GM23248 (cell line): ENCODE measurements around the gene HBB. TPM values are rescaled to one million over a fixed set of nuclear protein-coding genes. Genes with fewer than 3 reads are reported as not detected.
A peak's percentile ranks its signal among the peaks of the same experiment; 100 is the strongest.

Experiments used
- DNase-seq: peaks from one replicate; pipeline ENCODE4 v3.0.0-alpha.2; 2015
- H2AFZ ChIP-seq: fragments of 200-600 bp; sonication (generic); 2 replicates; pipeline ENCODE4 v1.6.1; 2016; ENCODE audit warnings: antibody characterized with exemption
- H3F3A ChIP-seq: fragments of 200-600 bp; sonication (generic); 2 replicates; pipeline ENCODE4 v1.6.1; 2016; ENCODE audit warnings: mild to moderate bottlenecking, antibody characterized with exemption, mixed run types; ENCODE audit not compliant: insufficient read depth
- H3K27ac ChIP-seq: fragments of 200-600 bp; sonication (generic); 2 replicates; pipeline ENCODE4 v1.5.1; 2016; ENCODE audit warnings: mild to moderate bottlenecking
- H3K27me3 ChIP-seq: fragments of 200-600 bp; sonication (generic); replicated peaks from 2 replicates; pipeline ENCODE4 v1.6.1; 2016; ENCODE audit warnings: mild to moderate bottlenecking; ENCODE audit not compliant: insufficient read depth
- H3K36me3 ChIP-seq: fragments of 200-600 bp; sonication (generic); 2 replicates; pipeline ENCODE4 v1.6.1; 2016; ENCODE audit warnings: low read depth, mild to moderate bottlenecking
- H3K4me1 ChIP-seq: fragments of 200-600 bp; sonication (generic); 2 replicates; pipeline ENCODE4 v1.6.1; 2016; ENCODE audit warnings: mild to moderate bottlenecking; ENCODE audit not compliant: insufficient read depth
- H3K4me2 ChIP-seq: fragments of 200-600 bp; sonication (generic); one replicate; pipeline ENCODE4 v1.6.1; 2016; ENCODE audit warnings: mild to moderate bottlenecking; ENCODE audit not compliant: unreplicated experiment
- H3K4me3 ChIP-seq: fragments of 200-600 bp; sonication (generic); 2 replicates; pipeline ENCODE4 v1.5.1; 2016; ENCODE audit warnings: mild to moderate bottlenecking
- H3K79me2 ChIP-seq: fragments of 200-600 bp; sonication (generic); 2 replicates; pipeline ENCODE4 v1.6.1; 2016; ENCODE audit warnings: mild to moderate bottlenecking; ENCODE audit not compliant: insufficient read depth
- H3K9ac ChIP-seq: fragments of 200-600 bp; sonication (generic); 2 replicates; pipeline ENCODE4 v1.6.1; 2016; ENCODE audit warnings: mild to moderate bottlenecking
- H3K9me2 ChIP-seq: fragments of 200-600 bp; sonication (generic); 2 replicates; pipeline ENCODE4 v1.6.1; 2016; ENCODE audit warnings: mixed run types, mild to moderate bottlenecking, moderate library complexity; ENCODE audit not compliant: insufficient read depth
- H3K9me3 ChIP-seq: fragments of 200-600 bp; sonication (generic); one replicate; pipeline ENCODE4 v1.6.1; 2017; ENCODE audit warnings: low read depth
- H4K20me1 ChIP-seq: fragments of 200-600 bp; sonication (generic); 2 replicates; pipeline ENCODE4 v1.6.0; 2016; ENCODE audit not compliant: insufficient read depth
- EZH2 ChIP-seq: fragments of 200-600 bp; sonication (generic); IDR thresholded peaks from 2 replicates; pipeline ENCODE4 v1.6.1; 2018; ENCODE audit warnings: antibody characterized with exemption, mild to moderate bottlenecking; ENCODE audit not compliant: insufficient read depth, poor library complexity, severe bottlenecking
- EZH2phosphoT487 ChIP-seq: fragments of 200-600 bp; sonication (generic); IDR thresholded peaks from 2 replicates; pipeline ENCODE4 v1.6.1; 2018; ENCODE audit warnings: antibody characterized with exemption, moderate library complexity, mild to moderate bottlenecking, low read depth; ENCODE audit not compliant: insufficient read depth
- WGBS, 2 experiments: methylation state at CpG; one replicate each; pipeline ENCODE4 v1.1.6; 2015 to 2017; ENCODE audit warnings: low lambda C conversion rate in 2 of 2, low coverage in 1 of 2; ENCODE audit errors: missing lambda C conversion rate in 2 of 2; 5-methylcytosine and 5-hydroxymethylcytosine counted together
- in situ Hi-C: fragments of 300-500 bp; cut with MboI; formaldehyde crosslinking; loops from 2 replicates; pipeline ENCODE4 v1.15.0; 2020
- polyA plus RNA-seq: library from polyadenylated mRNA; unstranded; fragments of >200 nt; fragmentation: Nextera tagmentation; extraction: Ambion mirVana; gene quantifications from 2 replicates; pipeline ENCODE4 v1.2.1, GENCODE V29; 2016
- total RNA-seq: library from RNA; depleted of rRNA; stranded (reverse); fragments of >200 nt; shearing (Covaris generic); gene quantifications from 2 replicates; pipeline ENCODE4 v1.2.3, GENCODE V29; 2014

HBB gene
- total and polyA plus RNA-seq, 2 experiments from 2014 or later, result not detected

DNA sequence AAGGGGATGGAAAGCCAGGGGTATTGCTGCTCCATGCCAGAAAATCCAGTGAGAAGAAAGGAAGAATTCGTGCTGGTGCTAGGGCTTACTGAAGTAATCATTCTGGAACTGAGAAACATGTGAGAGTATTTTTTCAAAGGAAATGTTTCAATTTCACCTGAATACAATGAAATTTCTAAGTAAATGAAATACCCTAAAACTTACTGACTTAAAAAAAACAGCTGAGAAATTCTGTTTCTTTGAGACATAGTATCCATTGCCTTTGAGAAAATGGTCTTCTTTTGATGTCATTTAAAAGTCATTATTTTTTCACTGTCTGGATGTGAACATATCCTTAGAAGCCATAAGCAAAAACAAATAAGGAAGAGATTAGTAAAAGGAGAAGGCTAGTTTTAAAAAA, 26.3 kb downstream of the HBB start, which contains the start of gene OR51V1:
TSS of gene OR51V1 (minus strand) at position 101 of the 400 bp plus-strand sequence. CDS start at position 101, 0 bp downstream.
- peaks cover 23% of the 10 kb centered on the region for H3K4me1 ChIP-seq
- no peaks in the 10 kb centered on the region for H3K79me2 ChIP-seq
- 14 to 33% methylated on average over 1 of the region's 1 CpG for WGBS, 2 experiments
- TF ChIP-seq EZH2phosphoT487 (no peak), EZH2 (no peak)
- no peak within 1 kb of the TSS for H3K9ac ChIP-seq
- H3K4me2 ChIP-seq, result no peak within 1 kb of the TSS
- no peaks in the 10 kb centered on the region for H3K27me3 ChIP-seq
- no peaks in the 10 kb centered on the region for H3K9me2 ChIP-seq
- H3K27ac ChIP-seq, result no peak within 1 kb of the TSS
- peak within 1 kb of the TSS; percentile 70 for H2AFZ ChIP-seq
- H3F3A ChIP-seq, result peaks cover 7% of the 10 kb centered on the region
- no peak for DNase-seq
- no peak within 1 kb of the TSS for H3K4me3 ChIP-seq
- no peaks in the 10 kb centered on the region for H3K9me3 ChIP-seq
- H3K36me3 ChIP-seq, result no peaks in the 10 kb centered on the region
- H4K20me1 ChIP-seq, result no peaks in the 10 kb centered on the region
- in situ Hi-C loops, result no loop called here

DNA sequence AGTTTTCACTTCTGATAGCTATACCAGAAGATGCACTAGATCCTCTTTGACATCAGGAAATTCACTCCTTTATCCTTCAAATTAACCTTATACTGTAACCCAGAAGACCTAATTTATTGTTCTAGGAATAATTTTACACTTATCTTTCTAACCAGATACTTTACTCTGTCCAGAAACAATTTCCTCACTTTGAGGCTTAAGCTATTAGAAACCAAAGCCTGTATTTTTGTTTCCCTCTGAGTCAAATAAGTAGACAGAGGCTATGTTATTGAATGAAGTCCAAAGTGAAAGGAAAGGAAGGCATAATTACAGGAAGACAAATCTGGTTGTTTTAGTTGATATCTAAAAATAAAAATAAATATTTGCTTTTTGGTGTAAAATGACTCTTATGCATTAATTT, 28.6 kb downstream of the HBB start:
- H3K9ac ChIP-seq, result no peak overlapping the region
- TF ChIP-seq EZH2phosphoT487 (no peak), EZH2 (no peak)
- no peaks in the 10 kb centered on the region for H3K79me2 ChIP-seq
- no peaks in the 10 kb centered on the region for H3K9me3 ChIP-seq
- H3K27me3 ChIP-seq, result no peaks in the 10 kb centered on the region
- no peaks in the 10 kb centered on the region for H3K9me2 ChIP-seq
- in situ Hi-C loops, result no loop called here
- H3K4me1 ChIP-seq, result peaks cover 16% of the 10 kb centered on the region; the same call in 1 of the 2 replicates
- no peak overlapping the region for H3K4me3 ChIP-seq
- no peak for DNase-seq
- no peaks in the 10 kb centered on the region for H4K20me1 ChIP-seq
- no peak overlapping the region for H3K27ac ChIP-seq
- H3F3A ChIP-seq, result peaks cover 7% of the 10 kb centered on the region
- no peaks in the 10 kb centered on the region for H3K36me3 ChIP-seq
- H3K4me2 ChIP-seq, result no peak overlapping the region
- H2AFZ ChIP-seq, result no peak overlapping the region

DNA sequence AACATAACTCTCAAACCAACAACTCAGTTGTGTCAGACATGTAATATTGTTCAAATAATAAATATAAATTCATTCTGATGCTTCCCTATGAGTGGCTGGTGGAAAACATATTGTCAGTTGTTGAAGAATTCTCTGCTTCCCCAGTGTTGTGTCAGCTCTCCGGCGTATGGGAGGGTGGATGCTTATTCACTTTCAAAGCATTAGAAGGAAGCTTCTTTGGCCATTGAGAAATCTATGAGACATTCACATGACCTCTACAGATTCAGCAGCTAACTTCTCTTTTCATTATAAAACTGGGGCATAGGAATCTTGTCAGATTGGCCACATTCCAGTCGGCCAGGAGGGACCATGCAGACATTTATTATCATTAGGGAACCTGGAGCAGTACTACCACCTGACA, 29.3 kb downstream of the HBB start:
- Histone ChIP-seq H3K4me2 (peak overlapping the region; percentile 62), H3K79me2 (no peaks in the 10 kb centered on the region), H3K9ac (no peak overlapping the region), H3K27me3 (no peaks in the 10 kb centered on the region), H3K9me3 (no peaks in the 10 kb centered on the region), H3K9me2 (no peaks in the 10 kb centered on the region), H3K36me3 (no peaks in the 10 kb centered on the region), H3K4me1 (peaks cover 16% of the 10 kb centered on the region; the same call in 1 of the 2 replicates), H3F3A (peaks cover 7% of the 10 kb centered on the region), H3K4me3 (no peak overlapping the region), H2AFZ (peak overlapping the region; percentile 38), H3K27ac (0 out of 2 replicates have a peak overlapping the region, but pooled peaks have one; percentile 23), H4K20me1 (no peaks in the 10 kb centered on the region)
- DNase-seq, result peak; percentile 82
- TF ChIP-seq EZH2, result no peak
- 38 to 46% methylated on average over 3 of the region's 3 CpGs for WGBS, 2 experiments
- in situ Hi-C loops, result no loop called here

DNA sequence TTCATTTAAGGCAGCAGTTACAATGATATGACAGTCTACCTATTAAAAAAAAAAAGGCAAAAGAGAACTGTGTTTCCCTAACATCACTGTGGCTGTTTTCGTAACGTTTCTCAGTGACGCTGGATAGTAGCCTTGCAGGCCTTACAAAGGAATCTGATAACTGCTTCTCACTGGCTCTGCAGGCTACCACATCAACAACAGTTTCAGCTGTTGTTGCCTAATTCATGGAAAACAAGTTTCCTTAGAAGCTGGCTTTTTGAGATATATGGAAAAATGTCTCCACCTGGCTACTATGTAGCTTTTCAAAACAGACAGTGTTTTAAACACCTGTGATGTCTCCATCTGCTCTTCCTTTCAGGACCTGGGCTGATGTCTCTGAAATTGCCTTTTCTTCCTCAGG, 30.1 kb downstream of the HBB start:
- no peak overlapping the region for H3K4me2 ChIP-seq
- H3K27me3 ChIP-seq, result no peaks in the 10 kb centered on the region
- H3K9me2 ChIP-seq, result no peaks in the 10 kb centered on the region
- no peaks in the 10 kb centered on the region for H3K36me3 ChIP-seq
- H2AFZ ChIP-seq, result peak overlapping the region; percentile 22; the same call in 1 of the 2 replicates
- 48 to 52% methylated on average over 3 of the region's 3 CpGs for WGBS, 2 experiments
- TF ChIP-seq EZH2phosphoT487 (no peak), EZH2 (no peak)
- H4K20me1 ChIP-seq, result no peaks in the 10 kb centered on the region
- no peaks in the 10 kb centered on the region for H3K79me2 ChIP-seq
- H3K27ac ChIP-seq, result 0 out of 2 replicates have a peak overlapping the region, but pooled peaks have one; percentile 23
- in situ Hi-C loops, result no loop called here
- DNase-seq, result peak; percentile 35
- H3K9me3 ChIP-seq, result no peaks in the 10 kb centered on the region
- no peak overlapping the region for H3K4me3 ChIP-seq
- peaks cover 7% of the 10 kb centered on the region for H3F3A ChIP-seq
- H3K9ac ChIP-seq, result no peak overlapping the region
- peaks cover 15% of the 10 kb centered on the region; the same call in 1 of the 2 replicates for H3K4me1 ChIP-seq

DNA sequence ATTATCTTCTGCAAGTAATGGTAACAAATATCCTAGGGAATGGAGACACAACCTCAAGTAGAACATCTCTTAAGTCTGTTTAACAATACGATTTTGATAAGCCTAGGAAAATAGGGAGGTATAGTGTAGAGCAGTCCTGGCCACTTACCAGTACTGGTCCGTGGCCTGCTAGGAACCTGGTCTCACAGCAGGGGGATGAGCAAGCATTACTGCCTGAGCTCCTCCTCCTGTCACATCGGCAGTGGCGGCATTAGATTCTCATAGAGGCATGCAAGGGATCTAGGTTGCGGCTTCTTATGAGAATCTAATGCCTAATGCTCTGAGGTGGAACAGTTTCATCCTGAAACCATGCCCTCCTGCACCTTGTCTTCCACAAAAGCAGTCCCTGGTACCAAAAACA, 30.8 kb downstream of the HBB start:
- in situ Hi-C loops, result no loop called here
- Histone ChIP-seq H4K20me1 (no peaks in the 10 kb centered on the region), H2AFZ (peak overlapping the region; percentile 22; the same call in 1 of the 2 replicates), H3K36me3 (no peaks in the 10 kb centered on the region), H3K4me2 (no peak overlapping the region), H3K9me3 (no peaks in the 10 kb centered on the region), H3K79me2 (no peaks in the 10 kb centered on the region), H3K27me3 (no peaks in the 10 kb centered on the region), H3K9ac (no peak overlapping the region), H3K9me2 (no peaks in the 10 kb centered on the region), H3F3A (peaks cover 7% of the 10 kb centered on the region), H3K4me1 (peaks cover 9% of the 10 kb centered on the region; the same call in 1 of the 2 replicates), H3K4me3 (no peak overlapping the region), H3K27ac (no peak overlapping the region)
- 63 to 77% methylated on average over 5 of the region's 5 CpGs for WGBS, 2 experiments
- no peak for TF ChIP-seq EZH2phosphoT487
- TF ChIP-seq EZH2, result no peak
- no peak for DNase-seq
